ENCODE measurements around the gene NPM3.

DNA sequence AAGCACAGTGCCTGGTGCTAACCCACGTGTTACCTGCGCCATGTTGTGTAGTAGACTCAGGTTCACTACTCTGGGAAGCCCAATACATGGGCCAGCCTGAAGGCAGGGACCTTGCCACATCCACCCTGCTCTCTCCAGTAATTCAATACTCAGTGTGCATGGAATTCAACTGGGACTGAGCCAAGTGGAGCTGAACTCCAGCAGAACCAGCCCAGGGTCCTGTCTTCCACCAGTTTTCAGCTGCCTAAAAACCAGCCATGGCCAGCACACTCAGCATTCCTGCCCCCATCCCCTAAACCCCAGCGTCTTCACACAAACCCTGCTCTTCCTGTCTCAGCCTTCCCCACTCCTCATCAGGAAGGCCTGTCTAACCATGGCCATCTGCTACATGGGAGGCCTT, 22.7 kb downstream of the NPM3 start:
- TF ChIP-seq, protein P1, sequence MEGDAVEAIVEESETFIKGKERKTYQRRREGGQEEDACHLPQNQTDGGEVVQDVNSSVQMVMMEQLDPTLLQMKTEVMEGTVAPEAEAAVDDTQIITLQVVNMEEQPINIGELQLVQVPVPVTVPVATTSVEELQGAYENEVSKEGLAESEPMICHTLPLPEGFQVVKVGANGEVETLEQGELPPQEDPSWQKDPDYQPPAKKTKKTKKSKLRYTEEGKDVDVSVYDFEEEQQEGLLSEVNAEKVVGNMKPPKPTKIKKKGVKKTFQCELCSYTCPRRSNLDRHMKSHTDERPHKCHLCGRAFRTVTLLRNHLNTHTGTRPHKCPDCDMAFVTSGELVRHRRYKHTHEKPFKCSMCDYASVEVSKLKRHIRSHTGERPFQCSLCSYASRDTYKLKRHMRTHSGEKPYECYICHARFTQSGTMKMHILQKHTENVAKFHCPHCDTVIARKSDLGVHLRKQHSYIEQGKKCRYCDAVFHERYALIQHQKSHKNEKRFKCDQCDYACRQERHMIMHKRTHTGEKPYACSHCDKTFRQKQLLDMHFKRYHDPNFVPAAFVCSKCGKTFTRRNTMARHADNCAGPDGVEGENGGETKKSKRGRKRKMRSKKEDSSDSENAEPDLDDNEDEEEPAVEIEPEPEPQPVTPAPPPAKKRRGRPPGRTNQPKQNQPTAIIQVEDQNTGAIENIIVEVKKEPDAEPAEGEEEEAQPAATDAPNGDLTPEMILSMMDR (conservative IDR thresholded peaks at IDR 0.05), result no peak
- no peak for TF ChIP-seq ZFX (IDR thresholded peaks at IDR 0.05)
